Muscle layer of colon (tissue), 2 donors: ENCODE results near the gene PHF11.
"Not testable (repeated sequence)": the region's sequence is repeated elsewhere in the genome, so short reads cannot be mapped to it uniquely, and the experiment has no call there.

ENCODE experiments used
- H3K27ac ChIP-seq: one replicate; pipeline ENCODE4 v1.7.0; 2013; ENCODE audit warnings: low read depth, mild to moderate bottlenecking, low read length, moderate library complexity
- H3K27me3 ChIP-seq, 2 donors: one replicate each; pipeline ENCODE4 v1.7.0; 2013; ENCODE audit warnings: low read length in 2 of 2, mild to moderate bottlenecking in 2 of 2; ENCODE audit not compliant: insufficient read depth in 2 of 2, control insufficient read depth in 1 of 2
- H3K36me3 ChIP-seq: one replicate; pipeline ENCODE4 v1.7.0; 2013; ENCODE audit warnings: mild to moderate bottlenecking, low read length; ENCODE audit not compliant: insufficient read depth
- H3K4me1 ChIP-seq: one replicate; pipeline ENCODE4 v1.7.0; 2013; ENCODE audit warnings: mild to moderate bottlenecking, low read length; ENCODE audit not compliant: insufficient read depth
- H3K4me3 ChIP-seq, 2 donors: one replicate each; pipeline ENCODE4 v1.7.0; 2013; ENCODE audit warnings: low read length in 2 of 2, low read depth in 1 of 2, mild to moderate bottlenecking in 1 of 2, moderate library complexity in 1 of 2
- H3K9ac ChIP-seq: one replicate; pipeline ENCODE4 v1.7.0; 2013; ENCODE audit warnings: low read length
- H3K9me3 ChIP-seq: one replicate; pipeline ENCODE4 v1.7.0; 2013; ENCODE audit warnings: mild to moderate bottlenecking, low read length
- donor health status: abdominal sarcoma.
- donor health status: Adenocarcinoma of cecum.

PHF11 gene

GRCh38 chr13:49550942-49551644 lies 55.3 kb downstream of the PHF11 start:
- Histone ChIP-seq H3K27me3 (no peaks in the 10 kb centered on the region), H3K36me3 (peaks cover 4% of the 10 kb centered on the region), H3K4me3 (no peak overlapping the region), H3K27ac (no peak overlapping the region), H3K4me1 (no peaks in the 10 kb centered on the region), H3K9ac (no peak overlapping the region), H3K9me3 (no peaks in the 10 kb centered on the region)

DNA sequence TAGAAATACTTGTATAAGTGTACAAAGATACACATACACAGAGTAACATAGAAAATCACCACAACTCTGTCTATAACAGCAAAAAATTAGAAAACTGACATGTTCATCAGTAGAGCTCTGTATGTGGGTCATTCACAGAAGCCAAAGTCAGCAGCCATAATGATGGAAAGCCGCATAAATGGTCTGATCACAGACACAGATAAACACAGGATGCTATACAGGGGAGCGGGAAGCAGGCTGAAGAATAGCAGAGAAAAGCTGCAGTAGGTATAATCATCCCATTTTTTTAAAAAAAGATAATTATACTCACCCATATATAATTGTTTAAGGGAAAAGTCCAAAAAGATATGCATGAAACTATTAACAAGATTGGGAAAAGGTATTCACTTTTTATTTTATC lies 58.1 kb downstream of the PHF11 start:
- Histone ChIP-seq H3K9me3 (no peaks in the 10 kb centered on the region), H3K4me1 (no peaks in the 10 kb centered on the region), H3K27me3 (no peaks in the 10 kb centered on the region), H3K9ac (no peak overlapping the region), H3K27ac (no peak overlapping the region), H3K4me3 (no peak overlapping the region), H3K36me3 (peaks cover 7% of the 10 kb centered on the region)

GRCh38 chr13:49554387-49554786 lies 58.6 kb downstream of the PHF11 start:
- H3K27ac ChIP-seq = no peak overlapping the region
- H3K9me3 ChIP-seq = no peaks in the 10 kb centered on the region
- H3K4me1 ChIP-seq = no peaks in the 10 kb centered on the region
- H3K4me3 ChIP-seq = no peak overlapping the region
- no peak overlapping the region for H3K9ac ChIP-seq
- no peaks in the 10 kb centered on the region for H3K27me3 ChIP-seq
- peaks cover 10% of the 10 kb centered on the region for H3K36me3 ChIP-seq

GRCh38 chr13:49559006-49559405 lies 63.3 kb downstream of the PHF11 start:
- Histone ChIP-seq H3K9me3 (no peaks in the 10 kb centered on the region), H3K4me1 (no peaks in the 10 kb centered on the region), H3K27me3 (no peaks in the 10 kb centered on the region), H3K27ac (no peak overlapping the region), H3K4me3 (no peak overlapping the region), H3K36me3 (peaks cover 7% of the 10 kb centered on the region), H3K9ac (no peak overlapping the region)

GRCh38 chr13:49560270-49561061 lies 64.7 kb downstream of the PHF11 start:
- no peaks in the 10 kb centered on the region for H3K9me3 ChIP-seq
- H3K4me1 ChIP-seq = no peaks in the 10 kb centered on the region
- H3K4me3 ChIP-seq = no peak overlapping the region
- no peak overlapping the region for H3K27ac ChIP-seq
- H3K27me3 ChIP-seq = no peaks in the 10 kb centered on the region
- peaks cover 7% of the 10 kb centered on the region for H3K36me3 ChIP-seq
- H3K9ac ChIP-seq = no peak overlapping the region

DNA sequence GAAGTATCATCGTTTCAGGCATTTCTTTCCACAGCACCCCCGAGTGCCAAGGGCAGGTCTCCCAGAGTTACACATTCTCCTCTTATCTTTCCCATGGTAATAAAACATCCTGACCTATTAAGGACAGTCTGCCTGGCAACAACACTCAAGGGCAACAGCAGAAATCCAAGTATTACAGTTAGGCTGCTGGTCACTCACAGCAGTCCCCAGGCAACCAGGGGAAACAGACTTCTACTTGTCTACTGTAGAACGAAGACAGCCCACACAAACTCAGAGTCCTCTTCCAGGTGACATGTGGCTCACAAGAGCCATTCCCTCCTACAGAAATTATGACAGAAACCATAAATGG lies 65.3 kb downstream of the PHF11 start:
- Histone ChIP-seq H3K4me3 (no peak overlapping the region), H3K27ac (no peak overlapping the region), H3K4me1 (no peaks in the 10 kb centered on the region), H3K9ac (no peak overlapping the region), H3K36me3 (peaks cover 7% of the 10 kb centered on the region), H3K9me3 (no peaks in the 10 kb centered on the region), H3K27me3 (no peaks in the 10 kb centered on the region)

DNA sequence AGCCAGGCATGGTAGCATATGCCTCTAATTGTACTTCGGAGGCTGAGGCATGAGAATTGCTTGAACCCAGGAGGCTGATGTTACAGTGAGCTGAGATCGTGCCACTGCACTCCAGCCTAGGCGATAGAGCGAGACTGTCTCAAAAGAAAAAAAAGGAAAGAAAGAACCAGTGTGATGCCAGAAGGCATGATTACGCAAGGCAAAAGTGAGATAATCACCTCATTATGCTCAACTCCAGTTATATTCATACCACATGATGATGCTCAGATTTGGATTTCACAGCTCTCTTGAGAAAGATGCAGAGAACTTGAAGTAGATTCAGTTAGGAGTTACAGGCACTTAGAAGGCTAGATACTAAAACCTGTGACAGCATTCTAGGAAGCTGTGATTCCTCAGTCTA lies 67.8 kb downstream of the PHF11 start:
- Histone ChIP-seq H3K36me3 (peaks cover 7% of the 10 kb centered on the region), H3K4me1 (no peaks in the 10 kb centered on the region), H3K9me3 (no peaks in the 10 kb centered on the region), H3K27me3 (no peaks in the 10 kb centered on the region), H3K9ac (no peak overlapping the region), H3K27ac (no peak overlapping the region), H3K4me3 (no peak overlapping the region)

- H3K27me3 ChIP-seq, H3K4me1 ChIP-seq, H3K9me3 ChIP-seq, H3K27ac ChIP-seq, H3K36me3 ChIP-seq, H3K4me3 ChIP-seq, H3K9ac ChIP-seq: not testable (repeated sequence)
These were observed 69.7 kb downstream of the PHF11 start for GRCh38 chr13:49565461-49565860.

DNA sequence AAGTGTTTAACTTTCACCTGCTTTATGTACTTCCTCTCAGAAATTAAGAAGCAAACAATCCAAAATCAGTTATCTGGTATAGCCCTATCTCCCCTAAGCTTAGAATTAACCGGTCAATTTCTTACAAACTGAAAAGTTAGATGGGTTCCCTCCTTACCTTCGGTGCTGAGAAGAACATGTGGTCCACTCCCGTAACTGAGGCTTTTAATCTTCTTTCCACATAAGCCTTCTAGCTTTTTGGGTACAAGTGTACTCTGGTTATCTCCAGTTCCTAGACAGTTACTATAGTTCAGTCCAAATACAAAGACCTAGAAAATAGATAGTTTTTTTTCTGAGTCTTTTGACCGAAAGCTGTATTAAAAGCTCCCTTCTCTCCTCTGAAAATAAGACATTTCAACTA lies 70.7 kb downstream of the PHF11 start:
- Histone ChIP-seq H3K36me3 (no peaks in the 10 kb centered on the region), H3K4me3 (no peak overlapping the region), H3K27ac (no peak overlapping the region), H3K27me3 (no peaks in the 10 kb centered on the region), H3K9me3 (no peaks in the 10 kb centered on the region), H3K4me1 (no peaks in the 10 kb centered on the region), H3K9ac (no peak overlapping the region)

DNA sequence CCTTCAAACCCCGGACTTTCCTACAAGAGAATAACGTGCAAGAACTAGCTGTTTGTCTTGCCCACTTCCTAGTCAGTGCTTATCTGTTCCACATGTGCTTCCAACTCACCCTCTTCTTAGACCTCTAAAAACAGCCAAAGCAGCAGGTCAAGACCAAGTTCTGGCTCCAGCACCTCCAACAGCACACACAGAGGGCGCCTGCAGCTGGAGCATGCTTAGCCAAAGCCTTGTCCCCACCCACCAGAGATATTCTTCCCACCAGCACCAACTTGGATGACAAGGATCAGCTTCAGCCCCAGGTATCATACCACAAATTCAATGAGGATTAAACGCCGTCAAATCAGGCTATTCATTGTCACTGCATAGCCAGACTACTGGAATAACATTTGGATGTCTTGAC lies 71.7 kb downstream of the PHF11 start:
- H3K9ac ChIP-seq = no peak overlapping the region
- H3K4me1 ChIP-seq = no peaks in the 10 kb centered on the region
- H3K4me3 ChIP-seq = no peak overlapping the region
- no peak overlapping the region for H3K27ac ChIP-seq
- no peaks in the 10 kb centered on the region for H3K9me3 ChIP-seq
- H3K27me3 ChIP-seq = no peaks in the 10 kb centered on the region
- no peaks in the 10 kb centered on the region for H3K36me3 ChIP-seq

- no peaks in the 10 kb centered on the region for H3K27me3 ChIP-seq
- no peak overlapping the region for H3K4me3 ChIP-seq
- H3K27ac ChIP-seq = no peak overlapping the region
- no peak overlapping the region for H3K9ac ChIP-seq
- no peaks in the 10 kb centered on the region for H3K9me3 ChIP-seq
- H3K4me1 ChIP-seq = no peaks in the 10 kb centered on the region
- H3K36me3 ChIP-seq = no peaks in the 10 kb centered on the region
These were observed 74.4 kb downstream of the PHF11 start for GRCh38 chr13:49569993-49570689.
